Measurements from ENCODE around the gene ATP6V1G3.
"Not testable (repeated sequence)": the region's sequence is repeated elsewhere in the genome, so short reads cannot be mapped to it uniquely, and the experiment has no call there.

ATP6V1G3 gene

DNA sequence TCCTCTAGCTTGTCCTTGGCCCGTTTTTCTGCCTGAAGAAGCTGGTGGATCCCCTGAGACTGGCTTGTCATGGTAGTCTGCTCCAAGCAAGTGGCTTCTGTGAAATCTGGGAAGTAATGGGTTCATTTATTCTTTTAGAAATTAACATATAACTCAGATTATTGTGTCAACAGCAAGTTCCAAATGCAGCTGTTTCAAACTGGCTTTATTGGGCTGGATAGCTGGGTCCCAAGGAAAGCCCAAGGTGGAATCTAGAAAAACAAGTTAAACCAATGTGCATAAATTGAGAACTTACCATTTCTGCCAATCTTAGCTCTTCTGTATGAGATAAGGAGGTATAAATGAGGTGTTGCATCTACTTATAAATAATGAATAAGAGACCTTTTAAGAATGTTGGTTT, at the start of gene ATP6V1G3:
Gene ATP6V1G3, minus strand, starts transcription at position 101 of the 400 bp plus-strand sequence. Its CDS starts 30 bp downstream, at position 71.
- DNase-seq: no peak

- no peak for DNase-seq
Observed at GRCh38 chr1:198588845-198589244, 48.4 kb upstream of the ATP6V1G3 start.

DNA sequence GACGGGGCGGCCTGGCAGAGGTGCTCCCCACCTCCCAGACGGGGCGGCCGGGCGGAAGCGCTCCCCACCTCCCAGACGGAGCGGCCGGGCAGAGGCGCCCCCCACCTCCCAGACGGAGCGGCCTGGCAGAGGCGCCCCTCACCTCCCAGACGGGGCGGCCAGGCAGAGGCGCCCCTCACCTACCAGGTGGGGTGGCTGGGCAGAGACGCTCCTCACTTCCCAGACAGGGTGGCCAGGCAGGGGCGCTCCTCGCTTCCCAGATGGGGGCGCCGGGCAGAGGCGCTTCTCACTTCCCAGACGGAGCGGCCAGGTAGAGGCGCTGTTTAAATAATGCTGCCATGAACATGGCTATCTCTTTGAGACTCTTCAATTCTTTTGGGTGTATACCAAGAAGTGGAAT, 43.7 kb upstream of the ATP6V1G3 start:
- DNase-seq: no peak

DNA sequence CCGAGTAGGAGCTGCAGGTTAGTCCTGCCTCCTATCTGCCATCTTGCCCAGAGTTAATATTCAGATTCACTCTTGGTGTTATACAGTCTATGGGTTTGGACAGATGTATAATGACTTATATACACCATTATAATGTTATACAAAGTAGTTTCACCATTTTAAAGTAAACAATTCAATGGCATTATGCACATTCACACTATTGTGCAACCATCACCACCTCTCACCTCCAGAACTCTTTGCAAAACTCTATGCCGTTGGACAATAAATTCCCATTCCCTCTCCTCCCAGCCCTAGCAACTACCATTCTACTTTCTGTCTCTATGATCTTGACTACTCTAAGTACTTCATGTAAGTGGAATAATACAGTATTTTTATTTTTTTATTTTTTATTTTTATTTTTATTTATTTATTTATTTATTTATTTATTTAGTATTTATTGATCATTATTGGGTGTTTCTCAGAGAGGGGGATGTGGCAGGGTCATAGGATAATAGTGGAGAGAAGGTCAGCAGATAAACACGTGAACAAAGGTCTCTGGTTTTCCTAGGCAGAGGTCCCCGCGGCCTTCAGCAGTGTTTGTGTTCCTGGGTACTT, 42.8 kb upstream of the ATP6V1G3 start:
- not testable (repeated sequence) for DNase-seq

GRCh38 chr1:198577444-198577843, 37.0 kb upstream of the ATP6V1G3 start:
- no peak for DNase-seq

DNA sequence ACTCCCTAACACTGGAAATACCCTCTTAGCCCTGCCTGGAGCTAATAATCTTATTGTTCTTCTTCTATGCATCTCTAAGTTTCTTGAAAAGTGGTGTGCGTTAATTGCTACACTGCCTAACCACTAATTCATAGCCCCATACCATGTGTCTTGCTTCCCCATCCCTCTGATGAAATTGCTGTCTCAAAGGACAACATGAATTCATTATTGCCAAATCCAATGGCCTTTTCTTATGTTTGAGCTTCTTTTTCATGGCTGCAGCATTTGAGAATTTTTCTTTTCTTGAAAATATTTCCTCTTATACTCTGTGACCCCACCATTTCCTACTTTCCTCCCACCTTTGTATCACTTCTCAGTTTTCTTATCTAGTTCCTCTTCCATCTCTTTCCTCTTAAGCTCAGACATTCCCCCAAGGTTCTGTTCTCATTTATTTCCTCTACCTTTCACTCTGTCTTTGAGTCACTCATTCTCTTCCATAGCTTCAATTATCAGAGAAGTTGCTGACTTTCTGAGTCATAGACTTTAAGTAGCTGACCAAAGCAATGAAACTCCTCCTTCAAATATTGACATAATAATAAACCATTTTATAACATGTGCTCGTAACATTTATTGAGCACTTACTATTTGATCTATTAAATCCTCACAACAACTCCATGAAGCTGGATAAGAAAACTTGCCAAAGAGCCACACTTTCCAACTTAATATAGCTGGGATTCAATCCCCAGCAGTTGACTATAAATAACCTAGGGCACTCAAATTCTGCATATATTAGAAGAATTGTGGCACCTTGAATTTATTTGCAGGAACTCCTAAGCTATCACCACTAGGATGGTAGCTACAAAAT, 35.5 kb upstream of the ATP6V1G3 start:
- no peak for DNase-seq

DNA sequence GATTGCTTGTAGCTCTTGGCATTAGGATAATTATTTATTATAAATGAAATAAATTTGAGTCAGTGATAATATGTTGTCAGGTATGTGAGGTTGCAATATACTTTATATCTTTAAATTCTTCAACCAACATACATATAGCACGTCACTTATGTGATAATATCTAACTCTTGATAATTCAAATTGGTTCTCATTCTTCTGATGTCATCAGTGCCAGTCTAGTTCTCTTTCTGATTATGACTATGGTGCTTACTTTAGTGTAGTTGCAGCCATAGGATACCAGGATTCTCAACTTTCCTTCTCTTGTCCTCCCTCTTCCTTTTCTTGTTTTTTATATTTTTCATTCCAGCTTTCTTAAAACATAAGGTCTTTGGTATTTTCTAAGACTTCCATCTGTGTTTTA, 34.8 kb upstream of the ATP6V1G3 start:
- no peak for DNase-seq

DNA sequence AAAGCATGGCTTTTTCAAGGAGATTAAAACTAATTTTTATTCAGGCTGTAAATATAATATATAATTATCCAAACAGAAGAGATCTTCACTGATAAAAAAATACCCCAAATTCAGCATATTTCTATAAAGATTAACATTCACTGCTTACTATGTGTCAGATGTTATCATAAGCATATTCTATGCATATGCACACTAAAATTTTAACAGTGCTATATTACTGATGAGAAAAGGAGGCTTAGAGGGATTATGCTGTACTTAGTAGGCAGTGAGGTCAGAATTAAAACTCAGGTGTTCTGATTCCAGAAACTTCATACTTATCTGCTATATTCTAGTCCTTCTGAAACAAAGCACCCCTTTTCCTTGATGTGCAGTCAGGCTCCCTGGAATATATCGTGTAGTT, 33.8 kb upstream of the ATP6V1G3 start:
- DNase-seq: no peak

GRCh38 chr1:198564716-198565115, 24.2 kb upstream of the ATP6V1G3 start:
- DNase-seq: no peak

DNA sequence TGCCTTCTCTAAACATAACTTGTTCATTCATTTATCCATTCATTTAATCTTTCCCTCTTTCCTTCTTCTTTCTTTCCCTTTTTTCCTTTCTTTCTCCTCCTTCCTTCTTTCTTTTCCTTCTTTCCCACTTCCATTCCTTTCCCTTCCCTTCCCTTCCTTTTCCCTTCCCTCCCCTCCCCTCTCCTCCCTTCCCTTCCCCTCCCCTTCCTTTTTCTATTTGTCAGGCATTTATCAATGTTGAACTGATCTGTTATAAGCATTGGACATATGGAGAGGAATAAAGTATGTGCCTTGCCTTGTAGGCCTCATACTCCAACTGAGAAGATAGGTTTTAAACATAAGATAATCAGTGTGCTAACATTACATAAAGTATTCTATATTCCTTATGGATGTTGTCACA, 23.7 kb upstream of the ATP6V1G3 start:
- no peak for DNase-seq

DNA sequence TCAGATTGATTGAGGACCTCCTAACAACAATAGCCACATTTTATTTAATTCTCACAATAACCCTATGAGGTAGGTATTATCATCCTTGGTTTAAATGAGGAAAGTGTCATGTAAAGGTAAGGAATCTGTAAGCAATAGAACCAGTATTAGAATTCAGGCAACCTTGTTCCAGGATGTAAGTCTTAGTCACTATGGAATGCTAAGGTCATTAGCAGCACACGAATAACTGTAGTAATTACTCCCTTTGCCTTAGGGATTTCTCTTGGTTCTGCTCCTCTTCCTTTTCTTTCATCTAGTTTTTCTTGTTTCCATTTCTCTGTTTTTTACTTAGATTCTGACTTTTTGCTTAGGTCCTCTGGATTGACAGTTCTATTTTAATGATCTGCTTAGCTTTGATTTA, 23.1 kb upstream of the ATP6V1G3 start:
- no peak for DNase-seq

- DNase-seq: no peak
Observed at GRCh38 chr1:198560161-198560560, 19.7 kb upstream of the ATP6V1G3 start.

DNA sequence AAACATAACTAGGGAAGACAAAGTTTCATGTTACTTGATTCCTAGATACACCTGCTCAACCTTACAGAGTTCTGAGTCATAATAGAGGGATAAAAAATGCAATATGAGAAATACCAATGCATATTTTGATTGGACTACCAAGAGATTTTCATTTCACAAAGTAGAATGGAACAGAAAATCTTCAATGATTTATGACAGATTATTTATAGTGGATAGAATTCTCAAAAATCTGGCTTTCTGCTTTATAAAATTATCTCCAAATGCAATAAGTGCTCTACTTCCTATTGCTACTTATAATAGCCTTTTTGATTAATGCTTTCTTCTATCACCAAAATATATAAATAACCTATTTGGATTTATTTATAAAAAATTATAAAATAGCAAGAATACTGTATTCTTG, 18.9 kb upstream of the ATP6V1G3 start:
- DNase-seq: no peak

DNA sequence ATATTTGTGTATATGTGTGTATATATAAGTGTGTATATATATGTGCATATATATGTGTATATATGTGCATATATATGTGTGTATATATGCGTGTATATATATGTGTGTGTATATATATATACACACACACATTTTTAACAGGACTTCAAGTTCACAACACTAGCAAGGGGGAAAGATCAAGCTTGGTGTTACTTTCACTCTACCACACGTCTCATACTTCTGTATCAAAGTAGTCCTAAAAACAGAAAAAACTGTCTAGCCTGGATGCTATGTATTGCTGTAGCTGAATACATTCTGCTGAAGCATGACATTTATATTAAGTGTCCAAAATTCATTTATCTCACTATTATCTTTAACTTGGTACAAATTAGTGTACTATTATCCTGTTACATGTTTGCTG, 17.9 kb upstream of the ATP6V1G3 start:
- no peak for DNase-seq

DNA sequence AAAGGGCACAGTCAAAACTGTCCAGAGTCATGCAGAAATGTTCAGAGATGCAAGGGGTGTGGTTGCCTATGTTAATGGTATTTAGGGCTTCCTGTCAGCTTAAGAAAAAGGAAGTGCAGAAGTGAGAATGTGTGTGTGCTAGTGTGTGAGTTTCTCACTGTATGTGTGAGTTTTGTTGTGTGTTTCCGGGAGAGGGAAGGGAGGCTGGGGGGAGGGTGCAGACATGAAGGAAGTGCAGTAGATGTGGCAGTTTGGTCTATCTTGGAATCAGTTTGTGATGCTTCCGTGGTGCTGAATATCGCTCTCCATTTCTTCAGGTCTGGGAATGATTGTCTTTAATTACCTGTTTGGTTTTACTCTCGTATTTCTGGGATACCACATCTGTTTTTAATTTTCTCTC, 16.5 kb upstream of the ATP6V1G3 start:
- peak; percentile 12 for DNase-seq

DNA sequence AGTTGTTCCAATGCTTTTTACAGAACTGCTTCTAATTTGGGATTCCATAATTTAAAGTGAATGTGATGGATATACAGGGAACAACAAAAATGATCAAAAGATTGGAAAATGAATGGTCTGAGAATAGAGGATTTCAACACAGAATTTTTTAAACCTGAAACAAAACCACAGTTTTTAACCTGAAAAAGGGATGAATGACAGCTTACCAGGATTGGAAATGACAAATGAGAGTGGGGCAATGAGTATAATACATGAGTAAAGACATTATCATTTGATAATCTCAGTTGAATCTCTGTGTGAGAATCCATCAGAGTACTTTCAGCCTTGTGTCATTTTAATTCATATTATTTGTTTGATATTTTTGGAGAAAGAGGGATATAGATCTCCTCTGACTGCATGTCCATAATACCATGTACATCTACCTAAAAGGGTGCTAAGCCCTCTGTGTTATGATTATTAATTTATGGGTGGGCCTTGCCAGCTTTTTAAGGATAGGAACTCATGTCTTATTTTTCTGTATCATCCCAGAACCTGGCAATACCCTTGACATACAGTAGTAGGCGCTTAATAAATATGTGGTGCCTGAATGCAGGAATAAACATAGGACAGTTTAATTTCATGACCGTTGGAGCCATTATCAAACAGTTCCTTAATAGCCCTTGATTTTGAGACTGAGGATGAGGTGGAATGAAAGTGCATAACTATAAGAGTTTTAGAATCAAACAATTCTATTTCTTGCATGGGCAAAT, 12.4 kb upstream of the ATP6V1G3 start:
- DNase-seq: no peak

DNA sequence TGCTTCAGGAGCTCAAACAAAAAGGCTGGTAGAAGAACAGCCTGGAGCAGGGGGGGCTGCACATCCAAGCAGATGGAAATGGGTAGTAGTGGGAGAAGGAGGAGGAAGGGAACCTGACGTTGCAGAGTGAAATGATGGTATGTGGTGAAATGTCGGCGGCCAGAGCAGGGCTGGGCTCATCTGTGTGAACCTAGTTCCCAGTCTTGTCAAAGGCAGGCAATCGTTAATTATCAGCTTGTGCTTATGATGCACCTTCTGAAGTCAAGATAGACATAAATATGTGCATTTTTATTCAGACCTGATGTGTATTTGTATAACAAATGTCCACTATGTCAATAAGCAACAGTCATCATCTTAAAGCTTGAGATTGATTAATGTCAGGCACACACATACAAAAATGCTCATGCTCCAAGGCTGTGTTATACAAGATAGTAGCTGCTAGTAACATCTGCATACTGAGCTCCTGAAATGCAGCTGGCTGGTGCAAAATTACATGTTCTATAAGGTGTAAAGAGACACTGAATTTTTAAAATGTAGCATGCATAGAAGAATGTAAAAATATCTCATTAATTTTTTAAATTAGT, 10.6 kb upstream of the ATP6V1G3 start:
- DNase-seq: no peak

GRCh38 chr1:198549866-198550265, 9.4 kb upstream of the ATP6V1G3 start:
- DNase-seq: no peak

- DNase-seq: no peak
Observed at GRCh38 chr1:198548890-198549289, 8.4 kb upstream of the ATP6V1G3 start.

GRCh38 chr1:198545156-198545555, 4.7 kb upstream of the ATP6V1G3 start:
- no peak for DNase-seq

DNA sequence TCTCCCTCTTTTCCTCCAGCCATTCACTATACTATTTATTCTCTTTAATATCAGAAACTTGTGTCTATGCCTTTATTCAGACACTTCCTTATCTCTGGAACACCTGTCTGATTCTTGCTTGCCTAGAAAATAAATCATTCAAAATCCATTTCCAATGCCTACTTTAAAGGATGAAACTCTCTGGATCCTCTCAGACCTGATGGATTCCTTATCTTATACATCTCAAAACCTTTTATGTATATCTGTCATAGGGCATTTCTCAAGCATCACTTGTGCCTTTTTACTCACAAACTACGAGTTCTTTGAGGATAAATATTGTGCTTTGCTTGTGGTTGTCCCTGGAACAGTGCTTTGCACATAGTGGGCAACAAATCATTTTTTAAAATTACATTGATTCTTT, 3.8 kb upstream of the ATP6V1G3 start:
- DNase-seq: no peak

DNA sequence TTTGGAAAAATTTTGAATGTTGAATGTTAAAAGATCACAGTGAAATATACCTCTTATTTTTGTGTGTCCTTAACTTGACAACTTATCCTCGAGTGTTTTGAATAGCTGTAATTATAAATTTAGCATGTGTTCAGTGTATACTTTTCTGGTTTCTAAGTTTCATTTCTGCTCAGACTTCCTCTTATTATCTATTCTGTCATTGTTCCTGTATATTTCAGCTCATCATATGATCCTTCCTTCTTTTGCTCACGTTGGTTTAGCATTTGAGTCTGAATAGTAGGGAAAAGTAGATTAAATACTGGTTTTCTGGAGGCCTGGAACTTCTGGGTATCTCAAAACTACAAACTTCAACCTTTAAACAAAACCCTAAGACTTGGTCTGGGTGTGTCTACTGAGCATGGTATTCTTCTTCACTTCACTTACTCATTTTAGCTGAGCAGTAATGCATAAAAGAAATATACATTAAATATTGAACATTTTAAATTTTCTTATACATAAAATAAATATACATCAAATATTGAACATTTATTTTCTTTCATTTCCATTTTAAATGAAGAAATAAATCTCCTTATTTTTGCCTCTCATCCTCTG, 3.3 kb upstream of the ATP6V1G3 start:
- no peak for DNase-seq

DNA sequence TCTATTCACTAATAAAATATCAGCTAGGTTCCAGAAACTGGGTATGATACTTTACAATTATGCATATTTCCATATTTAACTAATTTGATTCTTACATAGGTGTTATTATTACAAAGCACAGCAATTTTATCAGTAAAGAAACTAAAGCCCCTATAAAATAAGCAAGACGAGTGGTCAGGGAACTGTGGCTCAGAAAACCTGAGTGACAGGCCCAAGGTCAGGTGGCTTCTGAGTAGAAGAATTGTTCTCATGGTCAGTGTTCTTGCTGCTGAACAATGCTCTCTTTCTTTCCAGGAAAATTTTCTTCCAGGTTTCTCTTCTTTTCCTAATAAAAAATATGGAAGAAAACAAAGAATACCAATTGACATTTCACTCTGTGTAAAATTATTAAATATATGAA, 2.2 kb upstream of the ATP6V1G3 start:
- no peak for DNase-seq

Measured in eye (tissue), 1 donor.